DOHH2 (cell line): Measurements from ENCODE around the gene IMPDH1.

Source experiments
- H3F3A ChIP-seq: fragments of 200-600 bp; sonication (generic), shearing (Covaris generic); 2 replicates; pipeline ENCODE4 v1.6.0; 2016; ENCODE audit warnings: antibody characterized with exemption, mild to moderate bottlenecking; ENCODE audit not compliant: control insufficient read depth, insufficient read depth
- H3K27ac ChIP-seq: fragments of 200-600 bp; sonication (generic); 2 replicates; pipeline ENCODE4 v1.5.1; 2014; ENCODE audit warnings: low read depth, mild to moderate bottlenecking, low read length, moderate library complexity
- H3K27me3 ChIP-seq: fragments of 200-600 bp; sonication (generic); 2 replicates; pipeline ENCODE4 v1.6.1; 2014; ENCODE audit warnings: mild to moderate bottlenecking, low read length, mixed read lengths; ENCODE audit not compliant: control insufficient read depth
- H3K36me3 ChIP-seq: fragments of 200-600 bp; sonication (generic); 2 replicates; pipeline ENCODE4 v1.6.1; 2014; ENCODE audit warnings: mild to moderate bottlenecking, low read length, moderate library complexity, mixed read lengths; ENCODE audit not compliant: control insufficient read depth
- H3K4me1 ChIP-seq: fragments of 200-600 bp; sonication (generic); 2 replicates; pipeline ENCODE4 v1.6.1; 2014; ENCODE audit warnings: mild to moderate bottlenecking, low read length, mixed read lengths; ENCODE audit not compliant: control insufficient read depth
- H3K4me2 ChIP-seq: fragments of 200-600 bp; sonication (generic); 2 replicates; pipeline ENCODE4 v1.6.0; 2014; ENCODE audit warnings: mild to moderate bottlenecking, low read length, moderate library complexity
- H3K4me3 ChIP-seq: fragments of 200-600 bp; sonication (generic); 2 replicates; pipeline ENCODE4 v1.5.1; 2014; ENCODE audit warnings: mild to moderate bottlenecking, low read length, mixed read lengths
- H3K79me2 ChIP-seq: fragments of 200-600 bp; sonication (generic); 2 replicates; pipeline ENCODE4 v1.6.1; 2014; ENCODE audit warnings: mild to moderate bottlenecking, low read length, mixed read lengths; ENCODE audit not compliant: control insufficient read depth
- H3K9me2 ChIP-seq: fragments of 200-600 bp; sonication (generic); replicated peaks from 2 replicates; pipeline ENCODE4 v1.6.1; 2014; ENCODE audit warnings: mild to moderate bottlenecking, low read length, mixed read lengths; ENCODE audit not compliant: control insufficient read depth
- H3K9me3 ChIP-seq: fragments of 200-600 bp; sonication (generic); 2 replicates; pipeline ENCODE4 v1.6.1; 2014; ENCODE audit warnings: antibody characterized with exemption, low read length, mixed read lengths; ENCODE audit not compliant: control insufficient read depth, insufficient read depth
- H4K20me1 ChIP-seq: fragments of 200-600 bp; sonication (generic); 2 replicates; pipeline ENCODE4 v1.6.0; 2014; ENCODE audit warnings: low read depth, mild to moderate bottlenecking, antibody characterized with exemption, low read length, moderate library complexity; ENCODE audit not compliant: control insufficient read depth, insufficient read depth
- CTCF ChIP-seq: fragments of 200-600 bp; sonication (generic); IDR thresholded peaks from one replicate; pipeline ENCODE4 v1.5.1; 2014; ENCODE audit warnings: antibody characterized with exemption, mild to moderate bottlenecking, low read depth, low read length; ENCODE audit not compliant: poor library complexity, severe bottlenecking
- EZH2phosphoT487 ChIP-seq: fragments of 200-600 bp; sonication (generic); IDR thresholded peaks from 2 replicates; pipeline ENCODE4 v1.6.1; 2017; ENCODE audit warnings: borderline replicate concordance, mild to moderate bottlenecking, antibody characterized with exemption, low read length, moderate library complexity, mixed read lengths

Gene IMPDH1

DNA sequence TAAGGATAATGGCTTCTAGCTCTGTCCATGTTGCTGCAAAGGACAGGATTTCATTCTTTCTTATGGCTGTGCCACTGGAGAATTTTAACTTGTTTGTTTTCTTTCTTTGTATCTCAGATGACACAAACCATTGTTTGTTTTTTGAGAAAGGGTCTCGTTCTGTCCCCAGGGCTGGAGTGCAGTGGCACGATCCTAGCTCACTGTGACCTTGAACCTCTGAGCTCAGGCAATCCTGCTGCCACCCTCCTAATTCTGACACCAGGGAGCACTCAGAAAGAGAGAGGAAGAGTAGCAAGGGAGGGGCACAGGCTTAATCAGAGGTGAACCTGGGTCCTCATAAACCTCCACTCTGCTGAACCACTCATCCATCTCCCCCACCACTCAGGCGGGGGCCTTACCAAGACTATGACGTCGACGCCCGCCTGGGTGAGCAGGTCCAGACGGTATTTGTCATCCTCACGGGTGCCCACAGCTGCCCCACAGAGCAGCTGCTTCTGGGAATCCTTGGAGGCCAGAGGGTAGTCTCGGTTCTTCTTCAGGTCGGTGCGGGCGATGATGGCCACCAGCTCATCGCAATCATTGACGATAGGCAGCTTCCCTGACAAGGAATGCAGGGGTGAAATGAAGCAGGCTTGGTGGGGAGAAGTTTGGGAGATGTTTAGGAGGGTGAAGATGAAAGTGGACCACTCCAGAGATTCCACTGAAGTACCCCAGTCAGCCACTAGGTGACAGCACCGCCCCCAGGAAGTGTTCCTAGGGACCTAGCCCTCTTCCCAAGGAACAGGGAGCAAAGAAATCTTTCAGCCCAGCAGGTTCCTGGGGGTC lies 11.6 kb downstream of the IMPDH1 start:
- TF ChIP-seq CTCF (peak; percentile 99), EZH2phosphoT487 (no peak)
- Histone ChIP-seq H3K27me3 (no peaks in the 10 kb centered on the region), H3F3A (no peaks in the 10 kb centered on the region; the same call in 1 of the 2 replicates), H3K9me2 (no peaks in the 10 kb centered on the region), H3K4me3 (no peak overlapping the region), H3K27ac (no peak overlapping the region), H3K79me2 (peaks cover 9% of the 10 kb centered on the region), H3K4me2 (no peak overlapping the region), H3K4me1 (no peaks in the 10 kb centered on the region), H3K36me3 (peaks cover 91% of the 10 kb centered on the region), H3K9me3 (no peaks in the 10 kb centered on the region), H4K20me1 (peaks cover 5% of the 10 kb centered on the region; the same call in 1 of the 2 replicates)

DNA sequence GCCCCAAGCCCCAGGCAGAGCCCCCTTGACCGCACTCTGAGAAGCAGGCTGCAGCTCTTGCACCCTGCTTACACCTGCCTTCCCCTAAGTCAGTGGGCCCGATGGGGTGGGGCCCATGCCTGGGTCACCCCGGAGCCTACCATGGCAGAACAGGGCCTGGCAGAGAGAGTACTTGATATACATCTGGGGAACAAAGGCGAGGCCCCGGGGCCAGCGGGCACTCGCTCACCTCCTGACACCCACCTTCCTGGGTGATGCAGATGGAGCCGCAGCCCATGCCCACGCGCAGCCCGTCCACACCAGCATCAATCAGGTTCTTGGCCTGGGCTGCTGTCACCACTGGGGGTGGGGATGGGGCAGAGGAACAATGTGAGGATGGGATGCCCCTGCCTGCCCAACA lies 13.4 kb downstream of the IMPDH1 start:
- no peaks in the 10 kb centered on the region for H4K20me1 ChIP-seq
- no peaks in the 10 kb centered on the region for H3K79me2 ChIP-seq
- no peak overlapping the region for H3K27ac ChIP-seq
- H3K36me3 ChIP-seq: peaks cover 89% of the 10 kb centered on the region
- H3K27me3 ChIP-seq: no peaks in the 10 kb centered on the region
- no peaks in the 10 kb centered on the region for H3K4me1 ChIP-seq
- H3K4me3 ChIP-seq: no peak overlapping the region
- H3K9me2 ChIP-seq: no peaks in the 10 kb centered on the region
- no peak overlapping the region for H3K4me2 ChIP-seq
- TF ChIP-seq CTCF (no peak), EZH2phosphoT487 (no peak)
- H3F3A ChIP-seq: no peaks in the 10 kb centered on the region; the same call in 1 of the 2 replicates
- H3K9me3 ChIP-seq: no peaks in the 10 kb centered on the region

DNA sequence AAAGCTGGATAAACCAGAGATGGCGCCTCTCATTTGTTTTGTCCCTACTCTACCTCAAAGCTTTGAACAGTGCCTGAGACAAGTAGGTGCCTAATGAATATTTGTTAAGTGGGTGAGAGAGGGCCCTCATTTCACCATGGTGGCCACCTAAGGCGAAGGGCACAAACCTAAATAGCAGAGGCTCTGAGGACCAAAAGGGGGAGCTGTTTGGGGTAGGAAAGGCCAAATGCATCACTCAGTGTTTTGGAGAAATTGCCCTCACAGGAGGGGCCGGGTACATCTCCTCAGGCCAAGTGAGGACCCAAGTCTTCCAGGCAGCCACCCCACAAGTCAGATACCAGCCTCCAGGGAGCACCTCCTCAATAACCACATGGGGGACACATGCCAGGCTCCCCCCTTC lies 14.0 kb downstream of the IMPDH1 start:
- no peak overlapping the region for H3K4me2 ChIP-seq
- no peaks in the 10 kb centered on the region for H4K20me1 ChIP-seq
- no peak overlapping the region for H3K4me3 ChIP-seq
- TF ChIP-seq EZH2phosphoT487: no peak
- TF ChIP-seq CTCF: peak; percentile 55
- peaks cover 5% of the 10 kb centered on the region for H3F3A ChIP-seq
- no peaks in the 10 kb centered on the region for H3K27me3 ChIP-seq
- H3K9me3 ChIP-seq: no peaks in the 10 kb centered on the region
- H3K79me2 ChIP-seq: no peaks in the 10 kb centered on the region
- no peak overlapping the region for H3K27ac ChIP-seq
- H3K36me3 ChIP-seq: peaks cover 82% of the 10 kb centered on the region
- no peaks in the 10 kb centered on the region for H3K9me2 ChIP-seq
- H3K4me1 ChIP-seq: no peaks in the 10 kb centered on the region
